Muscle layer of duodenum (tissue), 2 donors: ENCODE results near the gene DSCAML1.

Experiments used
- H3K27ac ChIP-seq: one replicate; pipeline ENCODE4 v1.7.0; 2013; ENCODE audit warnings: mild to moderate bottlenecking, low read length
- H3K27me3 ChIP-seq: one replicate; pipeline ENCODE4 v1.7.0; 2013; ENCODE audit warnings: low read depth, mild to moderate bottlenecking, control low read depth, low read length
- H3K36me3 ChIP-seq, 2 donors: one replicate each; pipeline ENCODE4 v1.7.0; 2013; ENCODE audit warnings: low read length in 2 of 2, control low read depth in 1 of 2, mild to moderate bottlenecking in 1 of 2; ENCODE audit not compliant: insufficient read depth in 2 of 2, control insufficient read depth in 1 of 2
- H3K4me1 ChIP-seq, 2 donors: one replicate each; pipeline ENCODE4 v1.7.0; 2013; ENCODE audit warnings: low read length in 2 of 2, mild to moderate bottlenecking in 2 of 2, control low read depth in 1 of 2, moderate library complexity in 1 of 2; ENCODE audit not compliant: insufficient read depth in 2 of 2, control insufficient read depth in 1 of 2
- H3K4me3 ChIP-seq, 2 donors: one replicate each; pipeline ENCODE4 v1.7.0; 2013; ENCODE audit warnings: low read length in 2 of 2, low read depth in 1 of 2, mild to moderate bottlenecking in 1 of 2
- H3K9me3 ChIP-seq, 2 donors: one replicate each; pipeline ENCODE4 v1.7.0; 2013; ENCODE audit warnings: low read length in 2 of 2, control low read depth in 1 of 2, mild to moderate bottlenecking in 1 of 2; ENCODE audit not compliant: control insufficient read depth in 1 of 2
- donor health status: healthy.

The DSCAML1 gene

GRCh38 chr11:117426941-117427340 is 370.1 kb downstream of the DSCAML1 start:
- Histone ChIP-seq H3K9me3 (no peaks in the 10 kb centered on the region), H3K4me3 (no peak overlapping the region), H3K27ac (no peak overlapping the region), H3K4me1 (no peaks in the 10 kb centered on the region), H3K27me3 (no peaks in the 10 kb centered on the region), H3K36me3 (peaks cover 0 to 13% of the 10 kb centered on the region in 2 donors)

GRCh38 chr11:117426297-117426685 is 370.7 kb downstream of the DSCAML1 start:
- Histone ChIP-seq H3K27ac (no peak overlapping the region), H3K4me1 (no peaks in the 10 kb centered on the region), H3K4me3 (no peak overlapping the region), H3K9me3 (no peaks in the 10 kb centered on the region), H3K27me3 (no peaks in the 10 kb centered on the region), H3K36me3 (peaks cover 0 to 7% of the 10 kb centered on the region in 2 donors)

DNA sequence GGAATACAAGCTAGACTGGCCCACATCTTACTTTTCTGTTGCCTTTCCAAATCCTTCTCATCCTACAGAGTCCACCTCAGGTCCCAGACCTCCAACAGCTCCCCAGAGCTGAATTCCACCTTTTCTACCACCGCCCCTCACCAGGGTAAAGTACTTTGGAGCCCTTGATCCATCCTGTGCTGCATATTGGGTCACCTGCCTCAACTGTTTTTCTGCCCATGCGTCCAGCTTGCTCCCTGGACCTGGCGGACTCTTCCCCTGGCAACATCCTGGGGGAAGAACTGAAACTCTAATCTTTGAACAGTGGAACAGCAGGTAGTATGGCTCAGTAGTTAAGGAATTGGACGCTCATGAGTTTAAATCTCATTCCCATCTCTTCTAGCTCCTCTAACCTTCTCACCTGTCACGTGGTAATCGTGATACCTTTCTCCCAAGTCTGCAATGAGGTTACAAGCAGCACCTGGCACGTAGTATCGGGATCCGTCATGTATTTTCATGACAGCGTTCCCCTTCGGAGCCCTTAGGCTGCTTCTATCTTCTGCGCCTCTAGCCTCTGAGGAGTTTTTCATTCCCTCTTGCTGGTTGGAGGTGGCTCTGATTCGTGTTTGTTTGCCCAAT is 371.2 kb downstream of the DSCAML1 start:
- no peak overlapping the region for H3K27ac ChIP-seq
- no peaks in the 10 kb centered on the region for H3K4me1 ChIP-seq
- no peak overlapping the region for H3K4me3 ChIP-seq
- peaks cover 0 to 2% of the 10 kb centered on the region in 2 donors for H3K36me3 ChIP-seq
- no peaks in the 10 kb centered on the region for H3K9me3 ChIP-seq
- no peaks in the 10 kb centered on the region for H3K27me3 ChIP-seq

- no peaks in the 10 kb centered on the region for H3K9me3 ChIP-seq
- no peaks in the 10 kb centered on the region for H3K27me3 ChIP-seq
- H3K4me1 ChIP-seq = no peaks in the 10 kb centered on the region
- H3K27ac ChIP-seq = no peak overlapping the region
- no peaks in the 10 kb centered on the region for H3K36me3 ChIP-seq
- H3K4me3 ChIP-seq = no peak overlapping the region
Measured at GRCh38 chr11:117424781-117425180, 372.2 kb downstream of the DSCAML1 start.

DNA sequence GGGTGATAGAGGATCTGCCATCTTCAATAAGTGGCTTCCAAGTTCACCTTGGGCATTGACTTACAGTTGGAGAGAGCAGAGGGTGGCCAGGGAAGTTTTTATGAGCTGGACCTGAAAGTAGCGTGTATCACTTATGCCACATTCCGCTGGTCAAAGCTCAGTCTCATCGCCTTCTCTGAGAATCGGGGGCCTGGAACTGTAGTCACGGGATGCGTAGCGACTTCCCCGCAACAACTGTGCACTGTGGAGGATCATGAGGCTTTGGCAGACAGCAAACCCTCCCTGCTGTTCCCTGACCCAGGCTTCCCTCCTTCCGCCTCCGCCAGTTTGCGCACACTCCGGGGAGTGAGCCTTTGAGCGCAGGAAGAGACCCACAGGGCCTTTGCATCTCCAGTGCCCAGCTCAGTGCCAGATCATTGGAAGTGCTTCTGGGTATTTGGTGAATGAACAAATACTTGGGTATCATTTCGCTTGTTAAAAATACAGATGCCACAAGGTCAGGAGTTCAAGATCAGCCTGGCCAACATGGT is 373.9 kb downstream of the DSCAML1 start:
- Histone ChIP-seq H3K27me3 (no peaks in the 10 kb centered on the region), H3K4me1 (no peaks in the 10 kb centered on the region), H3K27ac (no peak overlapping the region), H3K9me3 (no peaks in the 10 kb centered on the region), H3K36me3 (no peaks in the 10 kb centered on the region), H3K4me3 (no peak overlapping the region)

GRCh38 chr11:117421476-117421875 is 375.5 kb downstream of the DSCAML1 start:
- H3K4me3 ChIP-seq = no peak overlapping the region

GRCh38 chr11:117421041-117421440 is 376.0 kb downstream of the DSCAML1 start:
- no peaks in the 10 kb centered on the region for H3K9me3 ChIP-seq
- H3K27ac ChIP-seq = no peak overlapping the region
- no peaks in the 10 kb centered on the region for H3K36me3 ChIP-seq
- no peaks in the 10 kb centered on the region for H3K27me3 ChIP-seq
- H3K4me3 ChIP-seq = no peak overlapping the region
- H3K4me1 ChIP-seq = no peaks in the 10 kb centered on the region

More at GRCh38 chr11:117421476-117421875, 375.5 kb downstream of the DSCAML1 start:
- no peaks in the 10 kb centered on the region for H3K4me1 ChIP-seq
- no peaks in the 10 kb centered on the region for H3K36me3 ChIP-seq
- no peaks in the 10 kb centered on the region for H3K9me3 ChIP-seq
- no peak overlapping the region for H3K27ac ChIP-seq
- H3K27me3 ChIP-seq = no peaks in the 10 kb centered on the region

DNA sequence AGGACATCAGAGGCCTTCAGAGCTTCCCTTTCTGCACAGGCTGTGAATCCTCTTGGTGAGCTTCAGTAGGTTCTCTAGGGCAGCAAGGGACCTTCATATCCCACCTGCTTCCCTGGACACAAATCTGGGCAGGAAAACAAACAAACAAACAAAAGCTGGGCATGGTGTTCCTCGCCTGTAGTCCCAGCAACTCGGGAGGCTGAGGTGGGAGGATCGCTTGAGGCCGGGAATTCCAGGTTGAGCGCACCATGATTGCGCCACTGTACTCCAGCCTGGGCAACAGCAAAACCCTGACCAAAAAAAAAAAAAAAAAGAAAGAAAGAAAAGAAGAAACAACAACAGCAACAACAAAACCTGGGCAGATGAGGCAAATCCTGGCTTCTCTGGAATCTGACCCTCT is 376.4 kb downstream of the DSCAML1 start:
- no peaks in the 10 kb centered on the region for H3K9me3 ChIP-seq

DNA sequence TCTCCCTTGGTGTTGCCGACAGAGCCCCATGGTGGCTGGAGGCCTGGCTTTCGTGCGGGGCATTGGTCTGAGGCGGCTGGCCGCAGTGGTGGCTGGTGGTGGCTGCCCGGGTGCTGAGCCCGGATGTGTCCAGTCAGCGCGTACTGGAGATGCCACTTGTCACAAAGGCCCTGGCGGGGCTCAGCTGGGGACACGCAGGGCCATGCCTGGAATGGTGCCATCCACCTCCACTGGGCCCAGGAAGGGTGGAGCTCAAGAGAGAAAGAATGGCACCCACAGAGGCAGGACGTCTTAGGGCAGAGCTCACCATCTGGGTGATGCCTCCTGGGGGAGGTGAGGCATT is 376.9 kb downstream of the DSCAML1 start:
- Histone ChIP-seq H3K4me3 (no peak overlapping the region), H3K36me3 (no peaks in the 10 kb centered on the region), H3K9me3 (no peaks in the 10 kb centered on the region), H3K27me3 (no peaks in the 10 kb centered on the region), H3K27ac (no peak overlapping the region), H3K4me1 (no peaks in the 10 kb centered on the region)

More for the DNA sequence above, 376.4 kb downstream of the DSCAML1 start:
- H3K27me3 ChIP-seq = no peaks in the 10 kb centered on the region
- no peak overlapping the region for H3K27ac ChIP-seq
- H3K36me3 ChIP-seq = no peaks in the 10 kb centered on the region
- H3K4me3 ChIP-seq = no peak overlapping the region
- no peaks in the 10 kb centered on the region for H3K4me1 ChIP-seq

GRCh38 chr11:117419482-117420142 is 377.4 kb downstream of the DSCAML1 start:
- Histone ChIP-seq H3K9me3 (no peaks in the 10 kb centered on the region), H3K4me3 (no peak overlapping the region), H3K27ac (no peak overlapping the region), H3K27me3 (no peaks in the 10 kb centered on the region), H3K36me3 (no peaks in the 10 kb centered on the region), H3K4me1 (no peaks in the 10 kb centered on the region)

DNA sequence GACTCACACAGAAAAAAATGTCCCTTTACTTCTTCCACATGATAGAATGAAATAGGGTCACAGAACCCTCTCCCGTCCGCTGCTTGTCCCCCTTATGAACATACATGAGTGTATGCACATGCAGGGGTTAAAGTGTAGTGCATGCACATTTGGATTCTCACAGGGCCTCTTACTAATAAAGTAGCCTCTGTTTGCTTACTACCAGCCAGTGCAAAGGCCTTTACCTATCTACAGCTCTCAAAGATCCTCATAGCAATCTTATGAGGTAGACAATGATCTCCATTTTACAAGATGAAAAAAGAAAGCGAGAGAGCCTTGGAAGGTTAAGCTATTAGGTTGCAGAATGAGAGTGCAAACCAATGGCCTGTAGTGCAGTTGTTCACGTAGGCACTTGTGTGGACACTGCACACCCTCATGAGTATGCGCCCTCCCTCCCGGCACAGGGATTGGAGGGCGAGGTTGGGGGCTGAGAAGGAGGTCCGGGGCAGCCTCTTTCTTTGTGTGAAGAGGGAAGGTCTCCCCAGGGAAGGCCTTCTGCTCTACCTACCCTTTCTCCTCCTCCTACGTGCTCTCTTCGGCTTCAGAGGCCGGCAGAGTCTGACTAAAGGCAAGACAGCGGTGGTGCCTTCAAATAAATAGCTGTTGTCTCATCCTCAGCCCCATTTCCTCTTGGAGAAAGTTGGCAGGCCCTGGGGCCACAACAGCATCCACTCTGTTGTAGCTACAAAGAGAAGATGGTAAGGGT is 378.1 kb downstream of the DSCAML1 start:
- H3K27me3 ChIP-seq = no peaks in the 10 kb centered on the region
- H3K27ac ChIP-seq = no peak overlapping the region
- no peaks in the 10 kb centered on the region for H3K4me1 ChIP-seq
- no peak overlapping the region for H3K4me3 ChIP-seq
- no peaks in the 10 kb centered on the region for H3K9me3 ChIP-seq
- H3K36me3 ChIP-seq = no peaks in the 10 kb centered on the region
